Measurements from ENCODE around the gene SLC22A15. TPM values are rescaled to one million over a fixed set of nuclear protein-coding genes. Genes with fewer than 3 reads are reported as not detected.

The SLC22A15 gene
- total RNA-seq, 2 experiments from 2014 or later, result 0.07 to 0.25 TPM

GRCh38 chr1:116020668-116021272 is 44.5 kb downstream of the SLC22A15 start:
- DNase-seq (peak; percentile 79), ATAC-seq (peak; percentile 86)
- no peaks in the 10 kb centered on the region for H3K4me1 Mint-ChIP-seq (ENCODE audit: low read depth)
- no peak overlapping the region for H3K4me3 Mint-ChIP-seq
- no peaks in the 10 kb centered on the region for H3K9me3 Mint-ChIP-seq
- POLR2A ChIA-PET, result no interaction called here
- H3K27me3 Mint-ChIP-seq, result peaks cover 3% of the 10 kb centered on the region
- peak; percentile 78 for TF ChIP-seq CTCF (IDR thresholded peaks at IDR 0.05)
- no peaks in the 10 kb centered on the region for H3K36me3 Mint-ChIP-seq (ENCODE audit: low read depth)
- intact Hi-C loops (cut with micrococcal nuclease), result loop anchor here (2.0 kb wide), 1 partner anchor 214 kb away; no protein-coding TSS in a partner anchor
- CTCF ChIA-PET, result interaction anchor here (0.8 to 3.5 kb wide), 36 partner anchors 9 to 314 kb away, joined by 3 to 18 read pairs (median 5); no protein-coding TSS in a partner anchor
- H3K27ac Mint-ChIP-seq, result no peak overlapping the region

GRCh38 chr1:116024626-116025025 is 48.3 kb downstream of the SLC22A15 start:
- no peak for TF ChIP-seq CTCF (IDR thresholded peaks at IDR 0.05)

GRCh38 chr1:116026631-116027030 is 50.3 kb downstream of the SLC22A15 start:
- ChIA-PET POLR2A (no interaction called here), CTCF (no interaction called here)
- ATAC-seq (no peak), DNase-seq (no peak)
- no peak overlapping the region for H3K27ac Mint-ChIP-seq
- no peak overlapping the region for H3K4me3 Mint-ChIP-seq
- peaks cover 2% of the 10 kb centered on the region for H3K27me3 Mint-ChIP-seq
- no peaks in the 10 kb centered on the region for H3K36me3 Mint-ChIP-seq (ENCODE audit: low read depth)
- no peaks in the 10 kb centered on the region for H3K9me3 Mint-ChIP-seq
- TF ChIP-seq CTCF (IDR thresholded peaks at IDR 0.05), result no peak
- H3K4me1 Mint-ChIP-seq (ENCODE audit: low read depth), result no peaks in the 10 kb centered on the region
- intact Hi-C loops (cut with micrococcal nuclease), result no loop called here

More at GRCh38 chr1:116024626-116025025, 48.3 kb downstream of the SLC22A15 start:
- DNase-seq, result no peak
- H3K36me3 Mint-ChIP-seq (ENCODE audit: low read depth), result no peaks in the 10 kb centered on the region
- no peaks in the 10 kb centered on the region for H3K4me1 Mint-ChIP-seq (ENCODE audit: low read depth)
- CTCF ChIA-PET, result interaction anchor here (1.0 to 1.9 kb wide), 2 partner anchors 43 to 461 kb away, joined by 3 to 5 read pairs; no protein-coding TSS in a partner anchor
- no peak for ATAC-seq
- intact Hi-C loops (cut with micrococcal nuclease), result no loop called here
- POLR2A ChIA-PET, result no interaction called here
- peaks cover 4% of the 10 kb centered on the region for H3K27me3 Mint-ChIP-seq
- H3K4me3 Mint-ChIP-seq, result no peak overlapping the region
- H3K9me3 Mint-ChIP-seq, result no peaks in the 10 kb centered on the region
- H3K27ac Mint-ChIP-seq, result no peak overlapping the region

GRCh38 chr1:116031302-116031835 is 55.1 kb downstream of the SLC22A15 start:
- Mint-ChIP-seq H3K27me3 (peaks cover 3% of the 10 kb centered on the region), H3K4me3 (no peak overlapping the region), H3K4me1 (ENCODE audit: low read depth) (no peaks in the 10 kb centered on the region), H3K9me3 (no peaks in the 10 kb centered on the region), H3K36me3 (ENCODE audit: low read depth) (no peaks in the 10 kb centered on the region), H3K27ac (no peak overlapping the region)
- DNase-seq (no peak), ATAC-seq (no peak)
- intact Hi-C loops (cut with micrococcal nuclease), result no loop called here
- ChIA-PET POLR2A (no interaction called here), CTCF (interaction anchor here (1.7 to 2.1 kb wide), 2 partner anchors 11 to 50 kb away, joined by 4 to 10 read pairs; no protein-coding TSS in a partner anchor)
- no peak for TF ChIP-seq CTCF (IDR thresholded peaks at IDR 0.05)

GRCh38 chr1:116033322-116033721 is 57.0 kb downstream of the SLC22A15 start:
- Mint-ChIP-seq H3K36me3 (ENCODE audit: low read depth) (no peaks in the 10 kb centered on the region), H3K4me3 (no peak overlapping the region), H3K27ac (no peak overlapping the region), H3K27me3 (peaks cover 2% of the 10 kb centered on the region), H3K9me3 (no peaks in the 10 kb centered on the region), H3K4me1 (ENCODE audit: low read depth) (no peaks in the 10 kb centered on the region)
- TF ChIP-seq CTCF (IDR thresholded peaks at IDR 0.05), result no peak
- DNase-seq (no peak), ATAC-seq (no peak)
- POLR2A ChIA-PET, result no interaction called here
- CTCF ChIA-PET, result interaction anchor here (0.9 kb wide), 1 partner anchor 12 kb away, joined by 9 read pairs; no protein-coding TSS in a partner anchor
- intact Hi-C loops (cut with micrococcal nuclease), result no loop called here
